ENCODE measurements around the gene MORN3.

Gene MORN3

GRCh38 chr12:121632069-121632970, 37.1 kb downstream of the MORN3 start:
- peak; percentile 58 for DNase-seq (ENCODE audit: low read depth)
- no peak overlapping the region for H3K4me3 ChIP-seq (ENCODE audit: low read depth, low read length)
- no peak for TF ChIP-seq CTCF (conservative IDR thresholded peaks at IDR 0.05; ENCODE audit: low read depth, low read length)

DNA sequence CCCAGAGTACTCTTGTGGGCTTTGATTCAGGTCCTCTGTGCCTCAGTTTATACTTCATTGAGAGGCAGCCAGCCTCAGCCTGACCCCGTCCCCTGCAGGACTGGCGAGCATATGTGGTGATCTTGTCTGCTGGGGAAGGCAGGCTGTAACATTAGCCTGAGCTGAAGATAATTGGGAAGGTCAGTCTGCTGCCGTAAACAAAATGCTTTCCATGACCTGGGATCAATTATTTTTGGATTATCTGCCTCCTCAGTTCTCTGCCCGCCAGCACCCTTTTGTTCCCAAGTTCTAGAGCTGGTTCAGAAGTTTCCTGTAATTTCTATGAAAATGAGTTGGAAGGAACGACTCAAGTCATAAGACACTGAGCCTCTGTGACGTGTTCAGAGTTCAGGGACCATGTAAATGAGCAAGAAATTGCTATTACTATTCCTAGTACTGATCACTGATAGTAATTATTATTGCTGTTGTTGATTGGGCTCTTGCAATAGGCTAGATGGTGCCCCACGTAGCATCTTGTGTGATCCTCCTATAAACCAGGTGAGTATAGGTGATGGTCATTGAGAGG, 38.6 kb downstream of the MORN3 start:
- H3K4me3 ChIP-seq (ENCODE audit: low read depth, low read length) = no peak overlapping the region
- no peak for TF ChIP-seq CTCF (conservative IDR thresholded peaks at IDR 0.05; ENCODE audit: low read depth, low read length)
- no peak for DNase-seq (ENCODE audit: low read depth)

DNA sequence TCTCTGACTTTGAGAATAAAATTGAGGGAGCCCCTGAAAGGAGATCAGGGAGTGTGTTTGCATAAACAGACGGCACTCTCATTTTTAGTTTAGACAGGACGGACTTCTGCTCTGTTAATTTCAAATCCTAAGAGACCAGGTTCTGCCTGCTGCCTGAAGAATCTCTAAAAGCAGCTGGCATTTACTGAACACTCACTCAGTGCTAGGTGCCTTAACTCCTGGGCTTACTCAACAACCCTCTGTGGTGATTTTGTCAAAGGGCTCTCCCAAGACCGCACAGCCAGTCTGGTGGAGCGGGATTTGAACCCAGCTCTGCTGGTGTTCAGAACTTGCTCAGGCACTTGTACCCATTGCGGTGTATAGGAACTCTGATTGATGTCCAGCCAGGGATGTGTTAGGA, 40.9 kb downstream of the MORN3 start:
- no peak for TF ChIP-seq CTCF (conservative IDR thresholded peaks at IDR 0.05; ENCODE audit: low read depth, low read length)
- no peak overlapping the region for H3K4me3 ChIP-seq (ENCODE audit: low read depth, low read length)
- no peak for DNase-seq (ENCODE audit: low read depth)

- TF ChIP-seq CTCF (conservative IDR thresholded peaks at IDR 0.05; ENCODE audit: low read depth, low read length) = no peak
- DNase-seq (ENCODE audit: low read depth) = no peak
- no peak overlapping the region for H3K4me3 ChIP-seq (ENCODE audit: low read depth, low read length)
These were observed 41.4 kb downstream of the MORN3 start for GRCh38 chr12:121628037-121628436.

- TF ChIP-seq CTCF (conservative IDR thresholded peaks at IDR 0.05; ENCODE audit: low read depth, low read length) = peak; percentile 5
- H3K4me3 ChIP-seq (ENCODE audit: low read depth, low read length) = peak overlapping the region; percentile 68
These were observed 42.4 kb downstream of the MORN3 start for GRCh38 chr12:121626853-121627640.

GRCh38 chr12:121626087-121626852, 43.2 kb downstream of the MORN3 start, which contains the start of gene ORAI1:
TSS of gene ORAI1 (plus strand) at chr12:121626530.
- H3K4me3 ChIP-seq (ENCODE audit: low read depth, low read length) = peak within 1 kb of the TSS; percentile 68
- peak; percentile 95 for DNase-seq (ENCODE audit: low read depth)
- TF ChIP-seq CTCF (conservative IDR thresholded peaks at IDR 0.05; ENCODE audit: low read depth, low read length) = no peak

More at GRCh38 chr12:121626853-121627640, 42.4 kb downstream of the MORN3 start:
- peak; percentile 72 for DNase-seq (ENCODE audit: low read depth)

All from choroid plexus epithelial cell (primary cell).